GM19238 (cell line): Measurements from ENCODE around the gene NELFB.
A peak's percentile ranks its signal among the peaks of the same experiment; 100 is the strongest.

Experiments used
- DNase-seq: peaks from one replicate; pipeline ENCODE4 v3.0.0; 2011; ENCODE audit warnings: low spot score; ENCODE audit not compliant: insufficient read length

The NELFB gene

GRCh38 chr9:137281345-137282116, 26.4 kb downstream of the NELFB start:
- DNase-seq: no peak

DNA sequence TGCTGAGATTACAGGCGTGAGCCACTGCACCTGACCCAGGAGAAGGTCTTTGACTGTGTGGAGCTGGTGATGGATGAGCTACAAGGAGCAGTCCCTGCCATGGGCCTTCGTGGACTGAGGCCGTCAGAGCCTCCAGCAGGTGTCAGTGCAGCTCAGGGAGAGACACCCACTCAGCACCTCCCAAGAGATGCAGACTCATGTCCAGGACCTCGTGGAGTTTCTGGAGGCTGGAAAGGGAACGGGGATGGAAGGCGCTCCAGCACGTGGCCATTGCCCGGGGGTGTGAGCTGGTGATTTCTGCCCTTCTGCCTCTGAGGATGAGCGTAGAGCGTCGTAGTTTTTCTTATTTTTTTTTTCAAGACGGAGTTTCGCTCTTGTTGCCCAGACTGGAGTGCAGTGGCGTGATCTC, 31.9 kb downstream of the NELFB start:
- DNase-seq: no peak

DNA sequence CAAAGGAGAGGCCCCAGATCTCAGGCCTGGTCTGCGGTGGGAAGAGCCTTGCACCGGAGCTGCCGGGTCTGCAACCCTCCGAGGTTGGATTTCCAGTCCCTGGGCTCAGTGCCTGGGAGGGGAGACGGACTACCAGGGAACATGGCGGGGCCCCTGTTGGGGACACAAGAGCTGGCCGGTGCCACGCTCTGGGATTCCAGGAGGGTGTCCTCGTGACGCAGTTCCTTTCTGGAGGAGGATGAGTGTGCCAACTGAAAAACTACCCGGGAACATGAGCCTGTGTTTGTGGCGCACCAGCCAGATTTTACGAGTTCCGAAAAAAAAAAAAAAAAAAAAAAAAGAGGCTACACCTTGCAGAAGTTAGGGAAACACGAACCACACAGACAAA, 38.0 kb downstream of the NELFB start:
- no peak for DNase-seq

DNA sequence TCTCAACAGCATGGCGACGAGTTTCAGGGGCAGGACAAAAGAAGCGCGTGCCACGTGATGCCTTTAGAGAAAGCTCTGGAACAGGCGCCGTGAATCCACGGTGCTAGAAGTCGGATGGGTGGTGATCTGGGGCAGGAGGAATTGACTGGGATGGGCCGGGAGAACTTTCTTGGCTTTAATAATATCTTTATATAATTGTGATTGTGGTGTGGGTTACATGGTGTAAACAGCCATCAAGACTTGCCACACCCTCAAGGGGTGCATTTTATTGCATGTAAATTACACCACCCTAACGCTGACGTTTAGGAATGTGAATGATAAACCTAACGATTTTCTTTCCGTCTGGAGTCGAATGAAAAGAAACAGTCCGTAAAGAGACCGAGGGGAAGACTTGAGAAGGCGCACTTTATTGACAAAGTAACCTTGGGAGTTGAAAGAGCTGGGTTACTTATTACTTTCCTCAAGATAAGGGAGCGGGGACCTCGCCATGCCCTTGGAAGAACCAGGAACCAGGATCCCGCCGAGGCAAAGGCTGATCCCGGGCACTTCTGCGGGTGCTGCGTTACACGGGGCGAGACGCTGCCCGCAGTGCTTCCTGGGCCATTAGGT, 38.5 kb downstream of the NELFB start:
- DNase-seq: no peak

- no peak for DNase-seq
Measured at GRCh38 chr9:137294091-137294680, 39.1 kb downstream of the NELFB start.

DNA sequence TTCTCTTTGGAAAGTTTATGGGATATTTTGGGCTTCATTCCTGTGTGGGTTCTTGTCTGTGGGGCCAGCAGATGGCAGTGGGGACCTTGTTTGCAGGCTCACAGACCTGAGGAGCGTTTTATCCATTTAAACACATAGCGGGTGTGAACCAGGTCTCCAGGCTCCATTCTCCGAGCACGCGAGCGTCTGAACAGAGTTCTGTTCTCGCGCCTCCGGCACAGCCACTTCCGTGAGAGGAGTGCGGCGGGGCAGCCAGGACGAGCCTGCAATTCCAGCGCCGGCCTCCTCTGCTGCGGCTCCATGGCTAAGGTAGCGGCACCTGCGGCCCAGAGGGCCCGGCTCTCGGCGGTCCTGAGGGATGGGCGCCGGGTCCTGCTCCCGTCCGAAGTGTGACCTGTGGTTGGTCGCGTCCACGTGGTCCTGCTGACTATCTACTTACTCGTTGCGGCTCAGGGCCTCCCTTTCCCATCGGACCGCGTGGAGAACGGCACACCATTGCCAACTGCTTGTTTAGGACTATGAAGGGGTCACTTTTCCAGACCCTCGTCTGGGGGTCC, 39.6 kb downstream of the NELFB start:
- no peak for DNase-seq

GRCh38 chr9:137295238-137295811, 40.2 kb downstream of the NELFB start:
- DNase-seq: peak; percentile 94

DNA sequence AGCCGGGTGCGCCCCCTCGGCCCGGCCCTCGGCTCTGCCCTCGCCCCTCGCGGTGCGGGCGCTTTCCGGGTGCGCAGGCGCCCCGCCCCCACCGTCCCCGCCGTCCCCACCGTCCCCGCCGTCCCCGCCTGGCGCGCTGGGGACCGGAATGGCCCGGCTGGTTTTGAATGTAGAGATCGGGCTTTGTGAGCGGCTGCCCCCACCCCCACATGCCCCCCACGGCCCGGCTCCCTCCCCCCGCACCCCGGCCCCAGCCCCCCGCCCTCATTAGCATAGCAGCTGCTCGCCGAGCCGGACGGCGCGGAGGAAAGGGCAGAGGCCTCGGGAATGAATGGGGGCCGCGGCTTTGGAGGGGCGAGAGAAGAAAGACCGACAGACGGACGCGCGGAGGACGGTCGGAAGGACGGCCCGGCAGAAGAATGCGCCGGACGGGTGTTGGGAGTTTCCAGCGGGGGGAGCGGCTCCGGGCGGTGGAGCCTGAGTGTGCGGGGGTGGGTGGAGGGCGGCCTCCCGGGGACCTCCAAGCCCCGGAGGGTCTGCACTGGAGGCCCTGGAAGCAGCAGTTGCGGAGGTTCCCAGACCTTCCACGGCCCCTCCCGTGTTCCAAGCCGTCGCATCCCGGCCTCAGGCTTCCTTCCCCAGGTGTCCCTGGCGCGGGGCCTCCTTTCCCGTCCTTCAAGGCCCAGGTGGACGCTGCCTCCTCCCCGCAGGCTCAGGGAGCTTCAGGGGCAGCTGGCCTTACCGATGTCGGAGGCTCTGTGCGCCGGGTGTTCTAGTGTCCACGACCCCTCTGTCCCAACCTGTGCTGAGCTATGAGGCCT, 40.9 kb downstream of the NELFB start:
- no peak for DNase-seq

DNA sequence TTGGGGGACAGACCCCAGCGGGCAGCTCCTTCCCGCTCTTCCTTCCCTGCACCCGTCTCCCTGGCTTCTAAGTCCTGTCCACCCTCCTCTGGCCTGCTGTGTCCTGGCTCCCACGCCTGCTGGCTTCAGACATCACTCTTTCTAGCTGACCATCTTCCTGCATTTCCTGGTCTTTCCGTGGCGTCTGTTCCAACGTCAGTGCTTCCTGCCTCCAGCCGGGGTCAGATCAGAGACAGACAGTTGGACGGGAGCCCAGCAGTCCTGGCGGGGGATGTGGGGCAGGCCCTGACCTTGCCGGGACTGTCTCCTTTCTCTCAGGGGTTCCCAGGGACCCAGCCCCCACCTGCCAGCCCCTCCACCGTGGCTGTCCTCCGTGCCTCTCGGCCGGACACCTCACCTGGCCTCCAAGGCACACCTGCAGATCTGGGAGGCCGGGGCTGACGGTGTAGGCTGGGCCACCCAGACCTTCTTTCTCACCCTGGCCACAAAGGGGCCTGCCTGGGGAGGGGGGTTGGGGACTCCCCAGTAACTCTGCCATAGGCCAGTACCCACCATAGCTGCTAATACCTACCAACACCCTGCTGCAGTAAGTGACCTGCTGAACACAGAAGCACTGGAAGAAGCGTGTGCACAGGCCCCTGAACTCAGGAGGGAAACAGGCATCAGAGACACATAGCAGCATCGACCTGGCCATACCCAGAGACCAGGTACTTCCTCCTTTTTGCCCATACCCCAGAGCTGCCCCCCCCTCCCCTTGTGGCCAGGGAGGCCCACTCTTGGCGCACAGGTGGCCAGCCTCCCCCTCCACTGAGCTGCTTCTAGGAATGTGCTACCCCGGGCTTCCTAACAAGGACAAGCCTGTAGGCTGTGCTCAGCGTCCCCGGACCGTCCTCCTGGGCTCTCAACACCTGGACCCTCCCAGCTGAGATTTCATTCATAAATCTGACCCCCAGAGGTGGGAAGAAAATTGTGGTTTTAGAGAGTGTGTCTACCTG, 41.8 kb downstream of the NELFB start:
- DNase-seq: no peak

DNA sequence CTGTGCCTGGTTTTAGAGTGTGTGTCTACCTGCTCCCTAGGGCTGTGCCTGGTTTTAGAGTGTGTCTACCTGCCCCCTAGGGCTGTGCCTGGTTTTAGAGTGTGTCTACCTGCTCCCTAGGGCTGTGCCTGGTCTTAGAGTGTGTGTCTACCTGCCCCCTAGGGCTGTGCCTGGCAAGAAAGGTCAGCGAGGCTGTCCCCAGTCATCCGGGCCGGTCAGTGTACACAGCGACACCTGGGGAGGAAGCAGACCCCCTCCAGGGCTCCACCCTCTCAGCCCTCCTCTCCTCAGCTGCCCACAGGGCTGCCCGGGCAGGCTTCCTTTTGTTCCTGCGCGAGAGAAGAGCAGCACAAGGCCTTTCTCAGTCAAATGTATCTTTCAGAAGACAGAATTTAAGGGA, 42.8 kb downstream of the NELFB start:
- DNase-seq: no peak

GRCh38 chr9:137298401-137299202, 43.5 kb downstream of the NELFB start:
- no peak for DNase-seq

- no peak for DNase-seq
Measured at GRCh38 chr9:137299203-137299565, 44.1 kb downstream of the NELFB start.

- no peak for DNase-seq
Measured at GRCh38 chr9:137299938-137300337, 44.8 kb downstream of the NELFB start.

DNA sequence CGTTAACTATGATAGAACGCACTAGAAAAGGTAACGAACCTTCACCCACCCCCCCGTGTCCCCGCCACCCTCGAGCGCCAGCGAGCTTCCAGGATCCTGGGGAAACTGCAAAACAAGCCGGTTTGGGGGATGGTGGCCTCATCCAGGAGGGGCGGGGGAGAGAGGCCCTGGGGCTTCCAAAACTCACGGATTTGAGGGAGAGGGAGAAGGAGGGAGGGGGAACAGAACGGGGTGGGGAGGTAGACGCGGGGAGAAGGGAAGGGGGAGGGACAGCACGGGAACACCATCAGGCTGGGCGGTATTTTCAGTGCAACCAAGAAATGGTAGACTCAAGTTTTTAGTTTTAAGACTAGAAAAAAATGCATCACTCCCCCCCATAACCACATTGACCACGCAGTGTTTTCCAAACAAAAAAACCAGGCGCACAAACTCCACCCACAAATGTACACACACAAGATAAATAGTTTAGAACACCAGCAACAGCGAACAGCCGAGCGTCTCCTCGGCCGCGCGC, 45.5 kb downstream of the NELFB start:
- no peak for DNase-seq

- DNase-seq: no peak
Measured at GRCh38 chr9:137301081-137301947, 46.2 kb downstream of the NELFB start.

DNA sequence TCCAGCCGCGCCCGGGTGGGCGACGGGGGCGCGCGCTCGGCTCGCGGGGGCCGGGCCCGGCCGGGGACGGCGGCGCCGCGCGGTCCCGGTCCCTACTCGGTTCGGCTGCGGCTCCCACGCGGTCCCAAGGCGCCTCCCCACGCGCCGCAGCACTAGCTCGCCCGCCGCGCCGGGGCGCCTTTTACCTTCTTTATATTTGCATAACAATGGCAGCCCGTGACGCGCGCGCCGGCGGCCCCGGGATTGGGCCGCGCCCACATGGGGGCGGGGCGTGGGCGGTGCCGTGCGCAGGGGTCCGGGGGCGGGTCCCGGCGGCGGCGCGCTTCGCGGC, 47.0 kb downstream of the NELFB start, which contains the start of gene NRARP:
Gene NRARP (minus strand): TSS at position 154 of the 331 bp plus-strand sequence. CDS start 343 bp downstream, outside the sequence.
- peak; percentile 97 for DNase-seq

DNA sequence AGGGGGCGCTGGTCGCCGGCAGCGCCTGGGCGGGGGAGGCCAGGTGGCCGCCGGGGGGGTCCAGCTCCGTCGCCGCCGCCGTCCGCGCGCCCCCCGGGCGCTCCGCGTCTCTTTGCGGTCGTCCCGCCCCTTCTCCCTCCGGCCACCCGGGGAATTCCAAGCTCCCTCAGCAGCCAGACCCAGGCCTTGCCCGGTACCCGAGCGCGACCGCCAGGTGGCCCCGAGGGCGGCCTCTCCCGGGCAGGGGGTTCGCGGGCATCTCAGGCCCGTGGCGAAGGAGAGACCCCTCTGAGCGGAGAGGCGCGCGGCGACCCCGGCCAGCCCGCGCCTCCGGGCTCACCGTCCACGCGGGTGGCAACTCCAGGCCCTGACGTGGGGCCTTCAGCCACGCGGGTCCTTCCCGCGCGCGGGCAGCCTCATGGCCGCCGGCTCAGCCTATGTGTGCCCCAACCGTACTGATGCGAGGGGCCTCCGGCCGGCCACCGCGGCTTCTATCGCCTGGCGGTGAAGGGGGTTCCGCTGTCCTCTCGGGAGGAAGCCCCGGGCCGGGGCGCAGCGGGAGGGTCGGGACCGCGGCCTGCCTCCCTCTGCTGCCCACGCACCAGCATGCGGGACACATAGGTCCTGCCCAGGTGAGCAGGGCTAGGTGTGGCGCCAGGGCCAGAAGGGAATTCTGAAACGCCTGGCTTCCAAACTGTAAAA, 47.5 kb downstream of the NELFB start:
- DNase-seq: peak; percentile 92
